Gastrocnemius medialis (tissue), 4 donors: ENCODE results near the gene CHRNA9. TPM values are rescaled to one million over a fixed set of nuclear protein-coding genes. Genes with fewer than 3 reads are reported as not detected.

Source experiments
- ATAC-seq, 2 donors: fragments of 150-250 bp; one replicate each; pipeline ENCODE4 v1.9.1; 2016
- DNase-seq, 2 donors: peaks; one replicate each; pipeline ENCODE4 v3.0.0-alpha.2; 2019
- H3K27ac ChIP-seq, 4 donors: fragments of 200-600 bp; sonication (generic); 1 replicate in 1 of 4; 2 replicates in 3 of 4; pipeline ENCODE4 v1.5.1; 2016 to 2018; ENCODE audit warnings: mild to moderate bottlenecking in 2 of 4, moderate library complexity in 1 of 4
- H3K27me3 ChIP-seq, 3 donors: fragments of 200-600 bp; sonication (generic) in 2 of 3; 1 replicate in 1 of 3; 2 replicates in 2 of 3; pipeline versions ENCODE4 v1.5.1 to v1.6.0; 2016 to 2019; ENCODE audit warnings: mild to moderate bottlenecking in 1 of 3, moderate library complexity in 1 of 3
- H3K36me3 ChIP-seq, 2 donors: fragments of 200-600 bp; sonication (generic) in 1 of 2; one replicate each; pipeline ENCODE4 v1.5.1; 2017 to 2018
- H3K4me1 ChIP-seq, 2 donors: fragments of 200-600 bp; sonication (generic) in 1 of 2; one replicate each; pipeline ENCODE4 v1.5.1; 2016 to 2017; ENCODE audit warnings: mild to moderate bottlenecking in 2 of 2
- H3K4me3 ChIP-seq, 4 donors: fragments of 200-600 bp; sonication (generic) in 3 of 4; 1 replicate in 1 of 4; 2 replicates in 3 of 4; pipeline ENCODE4 v1.5.1; 2016 to 2019; ENCODE audit warnings: mild to moderate bottlenecking in 2 of 4
- H3K9me3 ChIP-seq, 3 donors: fragments of 200-600 bp; sonication (generic) in 2 of 3; 1 replicate in 1 of 3; 2 replicates in 2 of 3; pipeline ENCODE4 v1.5.1; 2016 to 2019
- POLR2A ChIP-seq, 2 donors: fragments of 450-650 bp; IDR thresholded peaks; one replicate each; pipeline ENCODE4 v1.6.1; 2017; ENCODE audit warnings: antibody characterized with exemption in 2 of 2, mild to moderate bottlenecking in 2 of 2, moderate library complexity in 2 of 2
- in situ Hi-C, 4 donors: fragments of 200-750 bp; cut with MboI; loops; one replicate each; pipeline versions ENCODE4 v1.15.0 to v1.8.0; 2017; ENCODE audit warnings: low sequenced_read_pairs in 4 of 4
- intact Hi-C: fragments of 100-400 bp; cut with DNase I; formaldehyde crosslinking; loops from one replicate; pipeline ENCODE4 v1.15.1; 2023; ENCODE audit warnings: low total_unique reads
- total RNA-seq, 4 donors: library from RNA; depleted of rRNA; stranded (reverse); fragments of >200 nt; gene quantifications; one replicate each; pipeline versions ENCODE4 v1.1.0 to v1.2.3, GENCODE V29; 2016
- TF ChIP-seq, protein P1 (sequence below), 5 experiments: fragments of 450-650 bp in 3 of 5; fragments of 200-600 bp in 2 of 5; sonication (generic) in 2 of 5; IDR thresholded peaks in 4 of 5; conservative IDR thresholded peaks in 1 of 5; 1 replicate in 4 of 5; 2 replicates in 1 of 5; pipeline ENCODE4 v1.5.1; 2016 to 2019; ENCODE audit warnings: antibody characterized with exemption in 5 of 5, mild to moderate bottlenecking in 3 of 5, moderate library complexity in 3 of 5

The CHRNA9 gene
- total RNA-seq, 4 donors from 2014 or later: not detected

DNA sequence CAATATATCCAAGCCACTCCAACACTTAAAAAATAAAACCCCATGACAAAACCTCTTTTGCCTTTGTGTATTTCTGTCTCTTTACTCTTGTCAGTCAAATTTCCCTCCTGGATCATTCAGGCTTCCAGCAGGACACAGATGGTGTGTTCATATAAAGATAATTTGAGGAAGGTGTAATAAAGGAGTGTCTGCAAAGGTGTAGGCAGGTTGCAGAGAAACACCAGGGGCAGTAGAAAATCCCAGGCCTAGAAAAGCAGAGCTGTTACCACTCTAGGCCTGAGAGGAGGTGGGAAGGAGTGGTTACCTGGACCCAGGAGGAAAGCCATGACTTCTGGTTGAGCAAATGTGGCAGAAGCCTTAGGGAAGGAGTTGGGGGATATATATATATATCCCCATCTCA is 28.8 kb downstream of the CHRNA9 start:
- intact Hi-C loops: no loop called here
- H3K9me3 ChIP-seq: peaks cover 0 to 7% (median 0%) of the 10 kb centered on the region in 3 donors

DNA sequence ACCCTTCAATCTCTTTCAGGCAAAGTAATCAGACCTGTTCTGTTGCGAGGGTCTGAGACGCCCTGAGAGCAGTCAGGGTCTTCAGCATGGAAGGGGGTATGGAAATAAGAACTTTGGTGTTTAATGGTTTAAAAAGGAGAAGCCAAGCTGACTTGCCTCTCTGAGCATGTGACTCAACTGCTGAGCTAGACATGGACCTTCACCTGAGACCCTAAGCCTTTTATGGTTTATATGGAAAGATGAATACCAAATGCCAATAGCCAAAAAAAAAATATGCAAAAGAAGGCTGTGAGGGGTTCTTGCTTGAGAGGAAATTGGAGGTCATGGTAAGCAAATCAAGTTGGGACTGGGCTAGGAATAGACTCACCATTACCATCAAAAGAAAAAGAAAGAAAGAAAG is 30.6 kb downstream of the CHRNA9 start:
- no peak for DNase-seq
- no peak for TF ChIP-seq POLR2A (IDR thresholded peaks at IDR 0.05)
- TF ChIP-seq, protein P1, sequence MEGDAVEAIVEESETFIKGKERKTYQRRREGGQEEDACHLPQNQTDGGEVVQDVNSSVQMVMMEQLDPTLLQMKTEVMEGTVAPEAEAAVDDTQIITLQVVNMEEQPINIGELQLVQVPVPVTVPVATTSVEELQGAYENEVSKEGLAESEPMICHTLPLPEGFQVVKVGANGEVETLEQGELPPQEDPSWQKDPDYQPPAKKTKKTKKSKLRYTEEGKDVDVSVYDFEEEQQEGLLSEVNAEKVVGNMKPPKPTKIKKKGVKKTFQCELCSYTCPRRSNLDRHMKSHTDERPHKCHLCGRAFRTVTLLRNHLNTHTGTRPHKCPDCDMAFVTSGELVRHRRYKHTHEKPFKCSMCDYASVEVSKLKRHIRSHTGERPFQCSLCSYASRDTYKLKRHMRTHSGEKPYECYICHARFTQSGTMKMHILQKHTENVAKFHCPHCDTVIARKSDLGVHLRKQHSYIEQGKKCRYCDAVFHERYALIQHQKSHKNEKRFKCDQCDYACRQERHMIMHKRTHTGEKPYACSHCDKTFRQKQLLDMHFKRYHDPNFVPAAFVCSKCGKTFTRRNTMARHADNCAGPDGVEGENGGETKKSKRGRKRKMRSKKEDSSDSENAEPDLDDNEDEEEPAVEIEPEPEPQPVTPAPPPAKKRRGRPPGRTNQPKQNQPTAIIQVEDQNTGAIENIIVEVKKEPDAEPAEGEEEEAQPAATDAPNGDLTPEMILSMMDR (IDR thresholded peaks at IDR 0.05 in 4 of 5, conservative IDR thresholded peaks at IDR 0.05 in 1 of 5): no peak
- in situ Hi-C loops: no loop called here
- peaks cover 0 to 7% (median 0%) of the 10 kb centered on the region in 3 donors for H3K9me3 ChIP-seq
- H3K27ac ChIP-seq: no peak overlapping the region
- no peaks in the 10 kb centered on the region for H3K27me3 ChIP-seq
- intact Hi-C loops: no loop called here
- no peaks in the 10 kb centered on the region for H3K4me1 ChIP-seq
- no peak for ATAC-seq
- H3K4me3 ChIP-seq: no peak overlapping the region
- H3K36me3 ChIP-seq: no peaks in the 10 kb centered on the region

More for the DNA sequence above, 28.8 kb downstream of the CHRNA9 start:
- H3K4me3 ChIP-seq: no peak overlapping the region
- no peaks in the 10 kb centered on the region for H3K36me3 ChIP-seq
- in situ Hi-C loops: no loop called here
- no peak for TF ChIP-seq POLR2A (IDR thresholded peaks at IDR 0.05)
- TF ChIP-seq, protein P1 (IDR thresholded peaks at IDR 0.05 in 4 of 5, conservative IDR thresholded peaks at IDR 0.05 in 1 of 5): no peak
- H3K27me3 ChIP-seq: no peaks in the 10 kb centered on the region
- no peak for ATAC-seq
- DNase-seq: no peak
- no peaks in the 10 kb centered on the region for H3K4me1 ChIP-seq
- no peak overlapping the region for H3K27ac ChIP-seq

DNA sequence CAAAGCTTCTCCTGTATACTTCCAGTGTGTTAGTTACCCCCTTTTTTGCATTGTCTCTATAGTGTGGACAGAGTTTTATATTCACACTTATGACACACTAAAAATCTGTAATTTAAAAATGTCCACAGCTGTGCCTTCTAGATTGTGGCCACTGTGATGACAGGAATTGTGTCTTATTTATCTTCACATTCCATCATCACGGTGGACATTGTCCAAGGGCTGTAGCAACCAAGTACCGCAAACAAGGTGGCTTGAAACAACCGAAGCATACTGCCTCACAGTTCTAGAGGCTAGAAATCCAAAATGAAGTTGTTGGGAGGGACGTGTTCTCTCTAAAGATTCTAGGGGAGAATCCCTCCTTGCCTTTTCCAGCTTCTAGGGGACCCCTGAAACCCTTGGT is 32.3 kb downstream of the CHRNA9 start:
- Histone ChIP-seq H3K4me1 (no peaks in the 10 kb centered on the region), H3K9me3 (no peaks in the 10 kb centered on the region), H3K4me3 (no peak overlapping the region), H3K36me3 (no peaks in the 10 kb centered on the region), H3K27me3 (no peaks in the 10 kb centered on the region), H3K27ac (no peak overlapping the region)
- no peak for ATAC-seq
- no peak for DNase-seq
- intact Hi-C loops (no loop called here), in situ Hi-C loops (no loop called here)
- TF ChIP-seq, protein P1 (IDR thresholded peaks at IDR 0.05 in 4 of 5, conservative IDR thresholded peaks at IDR 0.05 in 1 of 5): no peak
- TF ChIP-seq POLR2A (IDR thresholded peaks at IDR 0.05): no peak

DNA sequence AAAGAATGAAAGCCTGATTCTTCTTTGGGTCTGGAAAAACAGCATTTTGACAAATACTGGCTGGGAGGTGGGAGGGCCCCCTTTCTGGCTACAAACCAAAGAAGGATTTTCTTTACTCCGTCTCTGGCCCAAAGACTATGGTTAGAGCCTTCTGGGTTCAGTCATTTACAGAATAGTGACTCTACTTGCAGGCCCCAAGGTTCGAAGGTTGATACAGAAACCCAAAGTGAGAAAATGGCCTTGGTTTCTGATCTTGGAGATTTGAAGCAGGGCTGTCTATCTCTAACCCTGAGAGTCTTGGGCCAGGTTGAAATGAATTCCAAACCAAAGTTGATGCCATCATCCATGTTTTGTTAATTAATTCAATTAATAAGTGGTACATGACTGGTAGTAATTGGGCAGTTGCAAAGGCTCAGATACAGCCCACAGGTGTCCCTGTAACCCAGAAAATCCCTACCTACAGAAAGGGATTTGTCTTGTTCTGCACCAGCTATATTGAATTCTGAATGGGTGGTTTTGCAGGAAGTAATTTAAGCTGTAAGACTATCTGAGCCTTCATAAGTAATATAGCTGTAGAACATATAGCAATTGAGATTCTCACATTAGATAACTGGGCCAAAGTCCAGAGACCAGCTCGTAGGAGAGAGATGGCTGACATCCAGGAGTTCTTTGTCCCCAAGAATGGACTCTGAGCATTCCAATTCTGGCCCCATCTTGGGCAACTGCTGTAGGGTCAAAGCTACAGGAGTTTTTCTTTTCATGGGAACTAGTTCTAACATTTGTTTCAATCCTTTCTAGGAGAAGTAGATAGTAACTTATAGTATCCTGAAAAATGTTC is 34.5 kb downstream of the CHRNA9 start:
- Histone ChIP-seq H3K27me3 (no peaks in the 10 kb centered on the region), H3K36me3 (no peaks in the 10 kb centered on the region), H3K4me3 (no peak overlapping the region), H3K4me1 (no peaks in the 10 kb centered on the region), H3K9me3 (no peaks in the 10 kb centered on the region), H3K27ac (no peak overlapping the region)
- intact Hi-C loops (no loop called here), in situ Hi-C loops (no loop called here)
- no peak for TF ChIP-seq POLR2A (IDR thresholded peaks at IDR 0.05)
- TF ChIP-seq, protein P1 (IDR thresholded peaks at IDR 0.05 in 4 of 5, conservative IDR thresholded peaks at IDR 0.05 in 1 of 5): no peak
- ATAC-seq (no peak), DNase-seq (no peak)
